M059J (cell line): Measurements from ENCODE around the gene PPP1R14C. TPM values are rescaled to one million over a fixed set of nuclear protein-coding genes. Genes with fewer than 3 reads are reported as not detected.
A peak's percentile ranks its signal among the peaks of the same experiment; 100 is the strongest.
"Not testable (repeated sequence)": the region's sequence is repeated elsewhere in the genome, so short reads cannot be mapped to it uniquely, and the experiment has no call there.

Source experiments
- DNase-seq: peaks from one replicate; pipeline ENCODE4 v3.0.0-alpha.2; 2012; ENCODE audit warnings: low read depth
- total RNA-seq: library from RNA; depleted of rRNA; stranded (reverse); fragments of >200 nt; shearing (Covaris generic); gene quantifications from 2 replicates; pipeline ENCODE4 v1.2.3, GENCODE V29; 2014

Gene PPP1R14C
- total RNA-seq, 1 experiment from 2014 or later = not detected

DNA sequence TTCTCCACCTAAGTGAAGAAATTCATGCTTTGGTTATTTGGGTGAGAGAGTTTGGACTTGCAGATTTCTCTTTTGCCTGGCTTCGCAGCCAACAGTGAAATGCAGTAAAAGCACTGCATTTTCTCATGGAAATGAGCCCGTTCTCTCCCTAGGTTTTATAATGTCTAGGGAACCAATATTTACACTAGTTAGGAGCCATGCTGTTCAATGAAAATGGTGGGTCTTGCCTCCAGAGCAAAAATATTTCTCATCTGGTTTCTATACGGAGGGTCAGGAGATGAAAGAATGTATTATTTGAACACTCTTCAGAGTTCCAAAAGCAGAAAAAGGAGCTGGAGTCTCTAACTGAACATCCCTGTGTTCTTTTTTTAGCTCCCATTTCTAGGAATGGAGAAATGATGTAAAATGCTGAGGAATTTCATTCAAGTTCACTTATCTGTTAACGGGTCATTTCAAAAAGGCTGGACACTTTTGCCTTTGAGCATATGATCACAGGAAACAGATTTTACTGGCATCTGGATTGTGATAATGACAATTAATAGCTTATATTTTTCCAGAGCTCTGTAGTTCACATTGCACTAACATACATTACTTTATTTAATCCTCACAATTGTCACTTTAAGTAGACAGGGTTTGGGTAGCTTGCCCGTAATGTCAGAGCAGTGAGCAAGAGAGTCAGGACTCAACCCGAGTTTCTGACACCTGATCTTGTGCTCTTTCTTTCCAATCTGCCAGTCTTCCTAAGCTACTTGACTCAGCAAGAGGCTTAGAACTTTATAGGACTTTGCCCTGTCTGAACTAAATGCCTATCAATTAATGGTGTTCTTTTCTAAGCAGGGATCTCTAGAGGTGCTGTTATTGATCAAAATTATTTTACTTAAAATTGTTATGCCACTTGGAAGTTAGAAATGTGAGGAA, 78.0 kb downstream of the PPP1R14C start:
- no peak for DNase-seq

DNA sequence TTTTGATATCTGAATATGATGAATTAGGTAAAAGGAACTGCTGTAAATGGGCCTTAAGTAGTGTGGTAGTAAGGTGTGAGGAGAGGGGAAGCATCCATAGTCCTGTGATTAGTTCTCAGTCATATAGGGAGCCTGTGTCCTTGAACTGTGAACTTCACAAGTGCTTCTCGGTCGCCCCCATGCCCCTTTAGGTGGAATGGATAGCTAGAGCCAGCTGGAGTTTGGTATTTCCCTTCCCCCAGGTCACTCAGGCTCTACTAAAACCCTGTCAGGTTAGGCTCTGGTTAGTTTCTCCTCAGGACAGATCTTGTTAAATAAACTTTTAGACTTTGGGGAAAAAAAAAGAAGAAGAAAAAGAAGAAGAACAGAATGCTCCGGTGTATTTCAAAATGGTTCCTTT, 82.0 kb downstream of the PPP1R14C start:
- no peak for DNase-seq

DNA sequence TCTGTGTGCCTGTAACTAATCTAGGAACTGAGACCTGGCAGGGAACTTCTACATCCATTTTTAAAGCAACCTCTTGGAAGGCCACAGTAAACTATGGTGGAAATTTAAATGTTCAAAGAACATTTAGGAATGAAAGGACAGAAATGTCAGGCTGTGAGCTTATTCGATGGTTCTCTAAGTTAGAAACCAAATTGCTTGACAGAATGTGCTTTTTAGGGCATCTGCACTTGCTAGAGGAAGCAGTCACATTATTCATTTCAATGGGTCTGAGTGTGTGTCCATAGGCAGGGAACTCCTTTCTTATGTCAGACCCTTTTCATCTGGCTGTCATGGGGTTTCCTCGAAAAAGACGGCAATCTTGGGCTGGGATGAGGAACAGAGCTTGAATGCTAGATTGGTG, 84.4 kb downstream of the PPP1R14C start:
- no peak for DNase-seq

DNA sequence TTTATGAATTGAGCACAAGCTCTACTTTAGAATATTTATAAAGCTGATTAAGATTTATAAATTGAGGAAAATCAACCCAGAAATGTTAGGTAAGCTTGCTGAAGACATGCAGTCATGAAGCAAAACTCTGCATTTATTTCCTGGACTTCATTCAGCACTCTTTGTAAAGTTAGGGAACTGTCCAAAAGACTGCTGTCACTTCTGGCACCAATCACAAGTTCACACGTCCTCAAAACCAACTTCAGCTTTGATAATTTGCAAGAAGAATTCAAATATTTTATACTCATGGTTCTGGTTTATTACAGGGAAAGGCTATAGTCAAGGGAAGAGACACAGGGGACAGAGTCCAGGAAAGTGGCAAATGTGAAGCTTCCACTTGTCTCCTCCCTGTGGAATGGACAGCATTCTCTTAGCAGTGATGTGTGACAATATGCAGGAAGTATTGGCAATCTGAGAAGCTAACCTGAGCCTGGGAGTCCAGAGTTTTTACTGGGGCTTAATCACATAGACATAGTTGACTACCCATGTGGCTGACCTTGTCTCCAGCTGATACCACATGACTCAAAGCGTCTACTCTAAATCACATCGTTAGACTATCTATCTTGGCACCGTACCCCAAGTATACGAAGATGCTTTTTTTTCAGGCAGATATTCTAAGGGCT, 85.4 kb downstream of the PPP1R14C start:
- DNase-seq = no peak

DNA sequence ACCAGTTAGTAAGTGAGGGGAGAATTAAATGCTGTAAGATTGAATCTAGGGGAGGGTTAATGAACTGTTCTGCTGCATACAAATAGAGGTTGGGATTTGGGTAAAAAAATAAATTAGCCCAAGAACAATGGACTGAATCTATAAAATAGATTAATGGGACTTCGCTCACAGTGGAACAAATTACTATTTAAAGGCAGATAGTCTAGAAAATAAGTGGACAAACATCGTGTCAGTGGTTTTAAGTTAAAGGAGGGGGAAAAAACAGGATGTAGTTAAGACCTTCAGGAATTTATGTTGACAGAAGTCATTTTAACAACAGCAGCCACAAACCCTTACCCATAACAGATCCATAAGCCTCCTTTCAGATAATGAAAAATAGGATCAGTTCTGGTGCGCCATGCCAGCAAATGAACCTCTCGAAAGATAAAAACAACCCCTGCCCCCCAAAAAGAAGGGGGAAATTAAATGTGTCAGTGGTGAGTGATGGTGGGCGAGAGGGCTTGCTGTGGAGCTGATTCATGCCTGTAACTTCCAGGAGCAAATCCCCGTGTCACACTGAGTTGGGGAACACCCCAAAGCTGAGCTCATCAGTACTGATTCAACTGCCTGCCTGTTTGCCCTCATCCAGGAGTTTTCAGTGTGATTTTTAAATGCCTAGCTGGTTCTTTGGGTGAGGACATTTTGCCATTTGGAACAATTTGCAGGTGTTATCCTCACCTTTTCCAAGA, 86.8 kb downstream of the PPP1R14C start:
- DNase-seq = peak; percentile 9

DNA sequence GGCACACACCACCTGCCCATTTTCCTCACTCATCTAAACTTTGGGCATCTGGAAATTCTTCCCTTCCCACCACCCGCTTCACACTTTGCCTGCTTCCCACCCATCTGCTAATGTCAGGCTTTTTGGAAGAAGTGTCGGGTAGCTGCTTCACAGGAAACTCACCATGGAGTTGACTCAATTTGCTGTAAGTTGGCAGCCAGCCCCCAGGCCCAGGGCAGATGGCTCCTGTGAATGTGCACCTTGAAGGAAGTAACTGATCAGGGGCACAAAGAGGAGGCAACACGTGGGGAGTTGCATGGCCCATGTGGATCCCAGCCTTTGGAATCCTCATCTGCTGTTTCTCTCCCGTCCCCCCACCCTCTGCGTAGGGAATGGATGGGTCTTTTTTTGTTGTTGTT, 87.3 kb downstream of the PPP1R14C start:
- no peak for DNase-seq

DNA sequence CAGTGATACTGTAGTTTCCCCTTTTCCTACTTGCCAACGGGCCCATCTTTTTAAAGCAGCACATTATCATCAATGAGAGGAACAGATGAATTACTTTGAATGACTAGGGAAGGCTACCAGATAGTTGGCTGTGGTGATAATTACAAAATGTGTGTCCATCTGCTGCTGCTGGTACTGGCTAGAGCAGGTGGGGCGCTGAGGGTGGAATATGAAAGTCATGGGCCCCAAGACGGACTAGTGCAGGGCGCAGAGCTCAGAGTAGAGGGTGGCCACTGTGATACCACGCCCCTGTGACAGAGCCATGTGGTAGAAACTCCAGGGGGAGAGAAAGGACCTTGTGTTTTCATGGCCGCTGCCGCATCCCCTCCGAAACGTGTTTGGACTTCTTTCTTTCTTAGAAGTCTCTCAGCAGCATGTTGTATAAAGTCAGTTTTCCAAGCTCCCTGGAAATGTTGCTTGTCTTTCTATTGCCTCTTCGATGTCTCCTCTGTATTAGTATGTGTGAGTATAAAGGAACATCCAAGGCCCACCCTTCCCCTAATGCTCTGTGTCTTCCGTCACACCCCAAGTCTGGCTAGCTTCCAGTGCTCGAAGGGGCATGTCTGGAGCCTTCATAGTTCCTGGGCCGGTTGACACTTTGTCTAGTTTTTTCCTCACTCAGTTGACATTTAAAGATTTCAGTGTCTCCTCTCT, 88.1 kb downstream of the PPP1R14C start:
- DNase-seq = no peak

DNA sequence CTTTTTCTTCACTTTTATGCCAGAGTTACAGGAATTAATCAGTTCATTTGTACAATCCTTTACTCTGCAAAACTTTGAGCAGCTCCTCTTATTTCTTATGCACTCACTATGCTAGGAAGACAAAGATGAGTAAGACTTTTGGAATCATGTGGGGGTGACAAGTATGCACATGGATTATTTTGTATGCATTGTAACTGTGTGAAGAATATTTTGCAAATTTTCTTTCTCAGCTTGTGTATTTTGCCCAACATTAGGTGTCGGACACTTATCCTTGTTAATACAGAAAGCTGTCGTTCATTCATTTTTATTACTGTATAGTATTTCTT, 88.6 kb downstream of the PPP1R14C start:
- DNase-seq = no peak

DNA sequence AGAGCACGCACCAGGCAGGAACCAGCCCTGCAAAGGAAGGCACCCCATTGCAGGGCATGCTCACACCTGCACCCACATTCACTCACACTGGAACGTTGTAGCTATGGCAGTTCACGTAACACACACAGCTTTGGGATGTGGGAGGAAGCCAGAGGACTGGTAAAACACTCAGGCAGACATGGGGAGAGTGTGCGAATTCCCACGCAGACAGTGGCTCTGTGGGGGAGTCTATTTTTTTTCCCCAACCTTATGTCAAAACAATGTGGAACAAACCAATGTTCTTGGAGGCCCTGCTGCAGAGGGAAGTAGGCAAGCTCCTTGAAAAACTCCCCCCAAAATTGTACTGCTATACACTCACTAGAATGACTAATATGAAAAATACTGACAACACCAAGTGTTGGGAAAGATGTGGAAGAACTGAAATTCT, 91.0 kb downstream of the PPP1R14C start:
- no peak for DNase-seq

DNA sequence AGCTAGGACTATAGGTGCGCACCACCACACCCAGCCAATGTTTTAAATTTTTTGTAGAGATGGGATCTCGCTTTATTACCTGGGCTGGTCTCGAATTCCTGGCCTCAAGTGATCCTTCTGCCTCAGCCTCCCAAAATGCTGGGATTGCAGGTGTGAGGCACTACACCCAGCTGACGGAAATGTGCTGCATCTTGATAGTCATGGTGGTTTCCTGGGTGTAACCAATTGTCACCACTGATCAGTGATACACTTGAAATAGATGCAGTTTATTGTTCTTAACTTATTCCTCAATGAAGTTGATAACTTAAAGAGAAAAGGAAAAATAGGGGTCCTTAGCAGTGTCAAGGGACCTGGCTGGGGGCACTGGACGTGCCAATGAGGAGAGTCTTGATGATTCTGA, 92.4 kb downstream of the PPP1R14C start:
- DNase-seq = no peak

DNA sequence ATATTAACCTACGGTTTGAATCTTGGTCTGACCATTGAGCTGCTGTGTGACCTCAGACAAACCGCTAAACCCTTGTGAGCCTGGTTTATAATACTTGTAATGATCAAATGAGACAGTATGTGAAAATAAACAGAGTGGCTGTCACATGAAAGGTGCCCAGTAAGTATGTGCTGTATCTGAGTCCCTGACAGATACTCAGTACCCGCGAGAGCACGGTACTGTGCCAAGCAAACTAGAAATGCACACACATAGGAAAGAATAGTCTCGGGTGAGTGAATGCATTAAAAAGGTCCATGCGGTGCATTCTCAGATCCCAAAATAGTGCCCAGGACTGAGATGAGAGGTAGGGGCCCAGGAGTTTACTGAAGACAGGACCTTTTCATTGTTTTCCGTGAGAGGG, 93.3 kb downstream of the PPP1R14C start:
- DNase-seq = no peak

DNA sequence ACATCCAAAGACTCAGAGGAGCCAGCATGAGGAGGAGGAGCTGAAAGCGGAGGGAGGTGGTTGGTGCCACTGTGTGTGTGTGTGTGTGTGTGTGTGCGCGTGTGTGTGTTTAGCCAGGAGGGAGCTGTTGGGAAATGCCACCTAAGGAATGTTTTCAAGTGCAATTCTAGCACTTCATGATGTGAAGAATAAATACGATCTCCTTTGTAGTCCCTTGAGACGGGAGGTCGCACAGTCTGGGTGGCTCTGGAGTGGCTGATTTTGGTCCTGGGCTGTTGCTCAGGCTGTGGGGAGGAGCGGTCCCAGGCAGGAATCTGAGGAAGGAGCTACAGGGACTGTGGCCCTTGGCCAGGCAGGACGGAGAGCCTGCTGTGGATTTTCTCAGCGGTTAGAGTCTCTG, 93.7 kb downstream of the PPP1R14C start:
- DNase-seq = no peak

DNA sequence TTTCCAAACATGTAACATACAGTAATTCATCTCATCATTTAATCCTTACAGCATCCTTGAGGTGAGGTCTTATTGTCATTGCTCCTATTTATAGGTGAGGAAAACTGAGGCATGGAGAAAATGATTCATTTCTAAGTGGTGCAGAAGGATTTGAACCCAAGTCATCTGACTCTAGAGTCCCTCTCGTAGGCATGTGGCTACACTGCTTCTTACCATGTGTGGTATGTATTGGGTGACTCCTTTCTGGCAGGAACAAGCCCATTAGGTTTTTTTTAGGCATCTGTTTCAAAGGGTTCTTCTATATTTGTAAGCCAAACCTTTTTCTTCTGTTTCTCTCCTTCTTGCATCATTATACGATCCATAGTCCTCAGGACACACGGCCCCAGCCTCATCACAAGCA, 94.8 kb downstream of the PPP1R14C start:
- no peak for DNase-seq

DNA sequence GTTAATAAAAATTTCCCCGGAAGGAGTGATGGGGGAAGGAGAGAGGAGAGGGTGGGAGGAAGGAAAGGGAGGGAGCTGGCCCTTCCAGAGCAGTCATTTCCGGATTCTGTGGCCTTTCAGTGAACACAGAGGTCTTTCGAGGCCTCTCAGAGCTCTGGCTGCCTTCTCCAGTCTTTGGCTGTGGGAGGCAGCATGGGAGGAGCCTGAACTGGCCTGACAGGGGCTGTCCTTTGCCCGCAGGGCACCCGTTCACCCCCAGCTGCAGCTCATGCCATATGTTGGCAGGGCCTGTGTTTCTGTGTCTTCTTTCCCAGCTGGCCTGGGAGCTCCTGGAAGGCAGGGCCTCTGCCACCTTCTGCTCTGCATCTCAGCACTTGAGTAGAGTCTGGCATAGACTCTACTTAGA, 95.5 kb downstream of the PPP1R14C start:
- DNase-seq = peak; percentile 27

DNA sequence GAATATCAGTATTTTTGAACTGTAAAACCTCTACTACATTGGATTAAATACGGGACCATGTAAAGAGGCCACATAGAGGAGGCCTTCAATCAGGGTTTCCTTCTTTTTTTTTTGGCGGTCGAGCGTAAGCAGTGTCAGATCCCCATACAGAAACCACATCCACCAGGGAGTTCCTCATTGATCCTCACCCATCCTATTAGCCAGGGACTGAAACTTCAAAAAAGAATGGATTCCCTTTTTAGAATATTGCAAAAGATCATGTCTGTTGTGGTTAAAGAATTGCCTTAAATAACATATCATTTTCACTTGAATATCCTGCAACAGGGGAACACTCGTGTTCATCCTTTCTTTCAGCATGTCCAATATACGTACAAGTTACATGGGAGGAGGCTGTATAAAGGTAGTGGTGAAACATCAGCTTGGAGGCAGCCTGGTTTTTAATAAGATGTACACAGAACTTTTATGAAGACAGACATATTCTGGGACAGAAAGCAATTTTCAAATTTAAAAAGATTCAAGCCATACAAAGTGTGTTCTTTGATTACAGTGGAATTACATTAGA, 96.1 kb downstream of the PPP1R14C start:
- no peak for DNase-seq

DNA sequence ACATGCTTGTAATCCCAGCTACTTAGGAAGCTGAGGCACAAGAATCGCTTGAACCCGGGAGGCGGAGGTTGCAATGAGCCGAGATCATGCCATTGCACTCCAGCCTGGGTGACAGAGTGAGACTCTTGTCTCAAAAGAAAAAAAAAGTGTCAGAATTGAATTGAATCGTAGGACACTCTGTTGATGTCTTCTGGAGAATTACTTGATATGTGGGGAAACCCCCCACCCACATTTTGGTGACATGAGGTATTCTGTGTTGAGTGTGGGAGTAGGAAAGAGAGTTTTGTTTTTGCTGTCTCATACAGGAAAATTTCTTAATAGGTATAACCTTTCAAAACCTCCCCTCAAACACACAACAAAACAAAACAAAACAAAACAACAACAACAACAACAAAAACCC, 98.9 kb downstream of the PPP1R14C start:
- not testable (repeated sequence) for DNase-seq

DNA sequence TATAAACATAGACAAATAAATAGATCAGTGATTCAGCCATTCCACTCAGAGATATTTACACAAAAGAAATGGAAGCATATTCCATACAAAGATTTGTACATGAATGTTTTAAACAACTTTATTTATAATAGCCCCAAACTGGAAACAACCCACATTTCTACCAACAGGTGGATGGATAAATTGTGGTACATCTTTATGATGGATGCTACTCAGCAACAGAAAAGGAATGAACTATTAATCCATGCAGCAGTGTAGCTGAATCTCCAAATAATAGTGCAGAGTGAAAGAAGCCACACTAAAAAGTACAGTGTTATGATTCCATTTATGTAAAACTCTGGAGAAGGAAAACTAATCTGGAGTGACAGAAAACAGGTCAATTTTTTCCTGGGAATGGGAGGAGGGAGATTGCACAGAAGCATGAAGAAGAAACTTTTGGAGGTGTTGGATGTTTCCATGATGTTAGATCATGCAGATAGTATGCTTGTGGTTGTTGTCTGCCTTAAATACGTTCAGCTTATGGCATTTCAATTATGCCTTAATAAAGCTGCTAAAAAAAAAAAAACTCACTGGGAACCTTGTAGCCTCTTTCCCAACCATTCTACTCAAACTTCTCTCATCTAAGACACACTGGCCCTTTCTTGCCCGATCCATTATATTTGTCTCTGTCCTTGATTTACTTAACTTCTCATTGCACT, 100.9 kb downstream of the PPP1R14C start:
- no peak for DNase-seq

DNA sequence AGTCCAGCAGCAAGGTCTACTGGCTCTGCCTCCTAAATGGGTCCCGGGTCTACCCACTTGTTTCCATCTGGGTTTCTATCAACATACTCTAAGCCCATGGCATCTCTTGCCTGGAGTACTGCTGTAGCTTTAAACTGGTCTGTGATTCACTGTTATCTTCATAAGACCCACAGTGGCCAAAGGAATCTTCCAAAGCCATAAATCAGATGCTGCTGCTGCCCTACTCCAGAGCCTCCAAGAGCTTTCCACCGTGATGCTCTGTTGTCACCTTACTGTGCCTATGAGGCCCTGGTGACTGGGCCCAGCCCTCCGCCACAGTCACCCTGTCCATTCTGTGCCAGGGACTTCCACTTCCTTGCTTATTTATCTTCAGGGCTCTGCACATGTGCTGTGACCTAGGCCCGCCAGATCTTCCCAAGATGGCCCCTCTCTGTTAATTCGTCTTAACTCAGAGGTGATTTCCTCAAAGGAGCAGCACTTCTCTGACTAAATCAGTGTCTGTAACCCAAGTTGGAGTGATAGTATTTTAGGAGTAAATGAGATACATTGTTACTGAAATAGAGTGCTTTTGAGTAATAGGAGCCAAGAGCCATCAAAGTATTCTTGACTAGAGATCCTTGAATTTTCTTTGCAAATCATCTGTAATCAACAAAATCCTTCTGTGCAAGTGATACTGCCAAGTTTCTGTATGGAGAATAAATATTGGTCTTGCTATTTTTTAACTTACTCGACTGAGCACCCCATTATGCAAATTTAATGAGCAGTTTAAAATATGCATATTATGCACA, 102.5 kb downstream of the PPP1R14C start:
- DNase-seq = no peak

DNA sequence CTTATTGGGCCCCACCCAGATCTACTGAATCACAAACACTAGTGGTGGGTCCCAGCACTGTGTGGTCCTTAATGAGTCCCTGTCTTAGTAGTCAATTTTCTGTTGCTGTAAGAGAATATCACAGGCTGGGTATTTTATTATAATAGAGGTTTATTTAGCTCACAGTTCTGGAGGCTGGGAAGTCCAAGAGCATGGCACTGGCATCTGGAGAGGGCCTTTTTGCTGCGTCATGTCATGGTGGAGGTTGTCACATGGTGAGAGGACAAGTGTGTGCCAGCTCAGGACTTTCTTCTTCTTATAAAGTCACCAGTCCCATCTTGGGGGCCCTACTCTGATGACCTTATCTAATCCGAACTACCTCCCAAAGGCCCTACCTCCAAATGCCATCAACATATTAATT, 105.0 kb downstream of the PPP1R14C start:
- DNase-seq = no peak

DNA sequence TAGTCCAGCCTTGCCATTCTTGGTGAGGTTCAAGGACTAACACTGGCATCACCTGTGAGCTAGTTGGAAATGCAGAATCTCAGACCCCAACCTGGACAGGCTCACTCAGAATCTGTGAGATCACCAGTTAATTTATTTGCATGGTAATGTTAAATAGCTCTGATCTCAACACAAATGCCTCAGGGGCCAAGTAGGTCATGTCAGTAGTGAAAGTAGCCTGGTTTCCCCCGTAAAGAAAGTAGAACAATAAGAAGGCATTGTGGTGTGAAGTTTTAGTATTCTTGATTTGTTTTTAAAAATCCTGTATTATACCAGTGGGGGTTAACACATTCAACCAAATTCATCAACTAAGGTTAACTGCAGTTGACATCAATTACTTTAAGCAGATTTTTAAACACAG, 105.5 kb downstream of the PPP1R14C start:
- DNase-seq = no peak
